Panc1 (cell line): ENCODE results near the gene TSHZ3. TPM values are rescaled to one million over a fixed set of nuclear protein-coding genes. Genes with fewer than 3 reads are reported as not detected.

Source experiments
- ATAC-seq: fragments of 200-7000 bp; cut with Tn5 transposase; 2 replicates; pipeline ENCODE4 v1.9.1; 2020; ENCODE audit warnings: mild to moderate bottlenecking, moderate library complexity
- BruUV-seq: library from RNA; stranded (reverse); fragments of 400-500 nt; replicated peaks from 2 replicates; lab custom pipeline; 2021; lab: Mats Ljungman, UMichigan
- CTCF ChIA-PET: fragments of 300-600 bp; sonication (Branson Sonifier 250); formaldehyde crosslinking; loops from one replicate; lab custom pipeline; 2022; ENCODE audit warnings: antibody characterized with exemption; lab: Charles Lee
- POLR2A ChIA-PET: fragments of 300-600 bp; sonication (Branson Sonifier 250); formaldehyde crosslinking; loops from one replicate; lab custom pipeline; 2022; ENCODE audit warnings: antibody characterized with exemption; lab: Charles Lee
- DNase-seq: peaks from one replicate; pipeline ENCODE4 v3.0.0-alpha.2; 2010; ENCODE audit warnings: low read depth, low spot score
- H3K27ac ChIP-seq: 2 replicates; pipeline ENCODE4 v1.5.1; 2011; ENCODE audit warnings: mild to moderate bottlenecking, low read length, inconsistent platforms
- H3K27me3 ChIP-seq: fragments of 200-500 bp; sonication (Bioruptor generic); 2 replicates; pipeline ENCODE4 v1.6.0; 2014; ENCODE audit warnings: low read length, inconsistent platforms; ENCODE audit not compliant: control insufficient read depth, insufficient read depth
- H3K36me3 ChIP-seq: fragments of 200-500 bp; sonication (Bioruptor generic); 2 replicates; pipeline ENCODE4 v1.5.1; 2014; ENCODE audit warnings: inconsistent platforms, mild to moderate bottlenecking, low read length, moderate library complexity; ENCODE audit not compliant: control insufficient read depth, insufficient read depth
- H3K4me1 ChIP-seq: 2 replicates; pipeline ENCODE4 v1.5.1; 2011; ENCODE audit warnings: inconsistent platforms, mild to moderate bottlenecking, low read length, moderate library complexity; ENCODE audit not compliant: control insufficient read depth, insufficient read depth
- H3K4me3 ChIP-seq, 2 experiments: 2 replicates each; pipeline ENCODE4 v1.5.1; 2011 to 2012; ENCODE audit warnings: low read depth in 2 of 2, low read length in 2 of 2, mild to moderate bottlenecking in 2 of 2, inconsistent platforms in 1 of 2, moderate library complexity in 1 of 2
- H3K9me3 ChIP-seq: fragments of 200-500 bp; sonication (Bioruptor generic); 2 replicates; pipeline ENCODE4 v1.5.1; 2014; ENCODE audit warnings: low read depth, mild to moderate bottlenecking, inconsistent platforms, low read length, moderate library complexity; ENCODE audit not compliant: control insufficient read depth, insufficient read depth
- CTCF ChIP-seq: fragments of 450-650 bp; IDR thresholded peaks from 2 replicates; pipeline ENCODE4 v1.5.1; 2017; ENCODE audit warnings: mild to moderate bottlenecking
- POLR2AphosphoS5 ChIP-seq: IDR thresholded peaks from 2 replicates; pipeline ENCODE4 v1.6.1; 2012; ENCODE audit warnings: mild to moderate bottlenecking, low read depth, low read length, moderate library complexity
- SIN3A ChIP-seq: IDR thresholded peaks from 2 replicates; pipeline ENCODE4 v1.6.1; 2012; ENCODE audit warnings: low read depth, mild to moderate bottlenecking, low read length, moderate library complexity, borderline replicate concordance; ENCODE audit not compliant: insufficient read depth
- TCF7L2 ChIP-seq: IDR thresholded peaks from 2 replicates; pipeline ENCODE4 v1.6.1; 2011; ENCODE audit warnings: mild to moderate bottlenecking, low read depth, low read length, inconsistent platforms
- in situ Hi-C: cut with HindIII; loops from 2 replicates; pipeline ENCODE4 v1.10.0; 2016; ENCODE audit warnings: low sequenced_read_pairs, low pct_unique_long_range_greater_than_20kb
- intact Hi-C: fragments of 100-400 bp; cut with micrococcal nuclease; formaldehyde crosslinking; loops from one replicate; pipeline ENCODE4 v1.10.0; 2022; ENCODE audit not compliant: unreplicated experiment
- total RNA-seq: library from RNA; stranded (reverse); gene quantifications from one replicate; pipeline ENCODE4 v1.2.1, GENCODE V29; 2021; ENCODE audit not compliant: unreplicated experiment
- TF ChIP-seq, protein P1 (sequence below), 2 experiments: IDR thresholded peaks; 2 replicates each; pipeline ENCODE4 v1.6.1; 2011 to 2012; ENCODE audit warnings: low read depth in 2 of 2, control low read depth in 1 of 2, low read length in 1 of 2, mild to moderate bottlenecking in 1 of 2, moderate library complexity in 1 of 2; ENCODE audit not compliant: insufficient read depth in 1 of 2

The TSHZ3 gene
- total RNA-seq, 1 experiment from 2014 or later = 7.8 TPM

DNA sequence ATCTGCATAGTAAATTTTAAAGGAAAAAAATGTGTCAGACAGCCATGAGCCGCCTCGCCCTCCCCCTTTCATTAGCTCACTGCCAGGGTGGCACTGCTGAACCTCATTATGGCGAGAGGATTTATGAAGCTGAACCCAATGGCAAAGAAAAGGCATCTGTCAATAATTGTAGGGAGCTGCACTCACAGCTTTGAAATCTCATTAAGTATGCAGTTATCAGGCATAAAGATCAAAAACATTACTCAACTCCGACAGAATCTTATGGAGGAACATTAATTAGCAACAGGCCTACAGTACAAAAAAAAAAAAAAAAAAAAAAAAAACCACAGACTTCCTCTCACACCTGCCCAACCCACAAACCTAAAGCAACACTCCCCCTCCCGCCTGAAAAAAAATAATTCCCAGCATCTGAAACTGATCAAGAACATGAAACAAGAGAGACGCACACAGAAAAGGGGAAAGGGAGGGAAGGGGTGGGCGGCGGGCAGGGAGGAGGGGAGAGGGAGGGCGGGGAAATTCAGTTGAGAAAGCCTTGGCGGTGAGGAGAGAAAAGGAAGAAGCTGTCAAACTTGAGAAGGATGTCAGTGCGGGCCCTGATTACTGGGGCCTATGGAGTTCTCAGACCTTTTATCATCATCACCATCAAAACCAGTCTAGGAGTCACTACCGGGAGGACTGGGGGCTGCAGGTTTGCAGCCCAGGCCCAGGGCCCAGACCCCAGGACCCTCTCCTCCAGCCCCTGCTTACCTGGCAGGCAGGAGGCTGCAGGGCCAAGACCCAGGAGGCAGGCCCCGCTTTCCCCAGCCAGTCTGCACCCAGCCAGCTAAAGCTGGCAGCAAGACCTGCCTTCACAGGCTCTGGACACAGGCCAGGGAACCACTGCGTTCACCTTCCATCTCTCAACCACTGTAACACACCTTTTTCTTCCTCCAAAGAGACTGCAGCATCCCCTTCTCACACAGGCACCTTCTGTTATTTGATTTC lies 8.9 kb downstream of the TSHZ3 start:
- no peaks in the 10 kb centered on the region for H3K27me3 ChIP-seq
- no peak overlapping the region for H3K4me3 ChIP-seq
- TF ChIP-seq CTCF (no peak), TCF7L2 (no peak), SIN3A (no peak), POLR2AphosphoS5 (no peak)
- TF ChIP-seq, protein P1, sequence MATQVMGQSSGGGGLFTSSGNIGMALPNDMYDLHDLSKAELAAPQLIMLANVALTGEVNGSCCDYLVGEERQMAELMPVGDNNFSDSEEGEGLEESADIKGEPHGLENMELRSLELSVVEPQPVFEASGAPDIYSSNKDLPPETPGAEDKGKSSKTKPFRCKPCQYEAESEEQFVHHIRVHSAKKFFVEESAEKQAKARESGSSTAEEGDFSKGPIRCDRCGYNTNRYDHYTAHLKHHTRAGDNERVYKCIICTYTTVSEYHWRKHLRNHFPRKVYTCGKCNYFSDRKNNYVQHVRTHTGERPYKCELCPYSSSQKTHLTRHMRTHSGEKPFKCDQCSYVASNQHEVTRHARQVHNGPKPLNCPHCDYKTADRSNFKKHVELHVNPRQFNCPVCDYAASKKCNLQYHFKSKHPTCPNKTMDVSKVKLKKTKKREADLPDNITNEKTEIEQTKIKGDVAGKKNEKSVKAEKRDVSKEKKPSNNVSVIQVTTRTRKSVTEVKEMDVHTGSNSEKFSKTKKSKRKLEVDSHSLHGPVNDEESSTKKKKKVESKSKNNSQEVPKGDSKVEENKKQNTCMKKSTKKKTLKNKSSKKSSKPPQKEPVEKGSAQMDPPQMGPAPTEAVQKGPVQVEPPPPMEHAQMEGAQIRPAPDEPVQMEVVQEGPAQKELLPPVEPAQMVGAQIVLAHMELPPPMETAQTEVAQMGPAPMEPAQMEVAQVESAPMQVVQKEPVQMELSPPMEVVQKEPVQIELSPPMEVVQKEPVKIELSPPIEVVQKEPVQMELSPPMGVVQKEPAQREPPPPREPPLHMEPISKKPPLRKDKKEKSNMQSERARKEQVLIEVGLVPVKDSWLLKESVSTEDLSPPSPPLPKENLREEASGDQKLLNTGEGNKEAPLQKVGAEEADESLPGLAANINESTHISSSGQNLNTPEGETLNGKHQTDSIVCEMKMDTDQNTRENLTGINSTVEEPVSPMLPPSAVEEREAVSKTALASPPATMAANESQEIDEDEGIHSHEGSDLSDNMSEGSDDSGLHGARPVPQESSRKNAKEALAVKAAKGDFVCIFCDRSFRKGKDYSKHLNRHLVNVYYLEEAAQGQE (IDR thresholded peaks at IDR 0.05; ENCODE audit: insufficient read depth in 1 of 2, low read depth in 2 of 2, low read length in 1 of 2) = no peak
- no peak overlapping the region for H3K27ac ChIP-seq
- H3K36me3 ChIP-seq = no peaks in the 10 kb centered on the region
- ChIA-PET POLR2A (interaction anchor here (0.7 kb wide), 1 partner anchor 1364 kb away, joined by 4 read pairs; no protein-coding TSS in a partner anchor), CTCF (interaction anchor here (0.6 kb wide), 1 partner anchor 207 kb away, joined by 4 read pairs; no protein-coding TSS in a partner anchor)
- H3K4me1 ChIP-seq = no peaks in the 10 kb centered on the region
- no peaks in the 10 kb centered on the region for H3K9me3 ChIP-seq
- intact Hi-C loops (no loop called here), in situ Hi-C loops (no loop called here)
- ATAC-seq = no peak
- BruUV-seq = no TSS peak
- no peak for DNase-seq

DNA sequence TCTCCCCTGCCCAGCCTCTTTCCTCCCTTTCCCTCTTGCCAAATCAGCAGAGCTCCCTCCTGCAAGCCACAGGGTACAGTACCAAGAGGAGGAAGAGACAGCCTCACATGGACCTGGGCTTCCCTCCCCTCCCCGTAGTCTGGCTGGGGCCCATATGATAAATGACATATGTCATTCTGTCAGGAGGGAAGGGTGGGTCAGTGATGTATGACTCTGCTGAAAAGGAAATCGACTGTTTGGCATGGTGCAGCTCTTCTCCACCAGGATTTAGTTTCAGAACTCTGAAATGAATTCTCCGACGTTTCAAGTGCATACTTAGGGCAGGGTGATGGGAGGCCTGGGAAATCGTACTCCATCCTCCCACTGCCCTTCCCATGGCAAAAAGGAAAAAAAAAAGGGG lies 9.8 kb downstream of the TSHZ3 start:
- intact Hi-C loops = no loop called here

More for the DNA sequence above, 9.8 kb downstream of the TSHZ3 start:
- Histone ChIP-seq H3K27me3 (no peaks in the 10 kb centered on the region), H3K4me1 (no peaks in the 10 kb centered on the region), H3K4me3 (no peak overlapping the region), H3K27ac (no peak overlapping the region), H3K9me3 (no peaks in the 10 kb centered on the region), H3K36me3 (no peaks in the 10 kb centered on the region)
- TF ChIP-seq CTCF = no peak
- in situ Hi-C loops = no loop called here
- ATAC-seq = no peak
- no TSS peak for BruUV-seq
- no peak for DNase-seq
- POLR2A ChIA-PET = no interaction called here
- CTCF ChIA-PET = interaction anchor here (0.7 kb wide), 2 partner anchors 29 to 667 kb away, joined by 4 to 7 read pairs; no protein-coding TSS in a partner anchor
